Uterus (tissue), 2 donors: ENCODE results near the gene LIME1.

Source experiments
- CTCF ChIP-seq, 4 experiments: fragments of 200-600 bp in 2 of 4; fragments of 450-650 bp in 2 of 4; sonication (generic) in 2 of 4; IDR thresholded peaks; one replicate each; pipeline ENCODE4 v1.5.1; 2016 to 2019; ENCODE audit warnings: antibody characterized with exemption in 4 of 4, mild to moderate bottlenecking in 2 of 4, moderate library complexity in 1 of 4
- POLR2A ChIP-seq, 2 donors: fragments of 450-650 bp; IDR thresholded peaks; one replicate each; pipeline ENCODE4 v1.6.1; 2016; ENCODE audit warnings: antibody characterized with exemption in 2 of 2, mild to moderate bottlenecking in 1 of 2, moderate library complexity in 1 of 2

GRCh38 chr20:63704749-63705117 is 31.7 kb upstream of the LIME1 start:
- TF ChIP-seq CTCF (IDR thresholded peaks at IDR 0.05) (no peak), POLR2A (IDR thresholded peaks at IDR 0.05) (no peak)
